Fibroblast of the aortic adventitia (primary cell): ENCODE data around the gene ATP2C2. TPM values are rescaled to one million over a fixed set of nuclear protein-coding genes. Genes with fewer than 3 reads are reported as not detected.
"Not testable (repeated sequence)": the region's sequence is repeated elsewhere in the genome, so short reads cannot be mapped to it uniquely, and the experiment has no call there.

Experiments
- DNase-seq: peaks from one replicate; pipeline ENCODE4 v3.0.0-alpha.2; 2010; ENCODE audit warnings: low read depth
- H3K4me3 ChIP-seq: 2 replicates; pipeline ENCODE4 v1.5.1; 2011; ENCODE audit warnings: low read depth, mild to moderate bottlenecking, control low read depth, low read length, moderate library complexity
- CTCF ChIP-seq: IDR thresholded peaks from 2 replicates; pipeline ENCODE4 v1.5.1; 2011; ENCODE audit warnings: mild to moderate bottlenecking, low read length, control low read depth, inconsistent platforms; ENCODE audit not compliant: insufficient read depth
- total RNA-seq: library from RNA; depleted of rRNA; stranded (reverse); fragments of >200 nt; gene quantifications from 2 replicates; pipeline ENCODE4 v1.2.3, GENCODE V29; 2012; ENCODE audit warnings: low replicate concordance

Gene ATP2C2
- total RNA-seq, 1 donor, result not detected

DNA sequence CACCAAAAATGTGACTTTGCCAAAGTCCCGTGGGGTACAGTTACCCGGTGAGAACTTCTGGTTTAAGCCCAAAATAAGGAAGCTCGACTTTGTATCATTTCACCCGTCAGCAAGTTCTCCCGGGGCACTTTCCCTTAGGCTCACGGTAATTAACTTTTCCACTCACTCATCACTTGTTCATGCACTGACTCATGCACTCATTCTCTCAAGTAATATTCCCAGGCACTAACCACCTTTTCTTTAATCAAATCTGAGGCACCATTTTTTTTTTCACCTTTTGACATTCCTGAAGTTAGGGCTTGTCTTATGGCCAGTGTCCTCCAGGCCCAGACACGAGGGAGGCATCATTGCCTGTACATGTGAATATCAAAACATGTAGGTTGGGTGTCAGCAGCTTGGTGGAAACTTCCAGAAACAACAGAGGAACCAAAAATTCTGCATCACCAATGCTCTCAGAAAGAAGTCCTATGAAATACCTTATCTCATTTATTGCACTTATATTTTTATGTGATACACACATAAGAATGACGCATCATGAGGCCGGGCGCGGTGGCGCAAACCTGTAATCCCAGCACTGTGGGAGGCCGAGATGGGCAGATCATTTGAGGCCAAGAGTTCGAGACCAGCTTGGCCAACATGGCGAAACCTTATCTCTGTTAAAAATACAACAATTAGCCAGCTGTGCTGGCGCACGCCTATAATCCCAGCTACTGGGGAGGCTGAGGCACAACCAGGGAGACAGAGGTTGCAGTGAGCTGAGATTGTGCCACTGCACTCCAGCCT lies 36.1 kb upstream of the ATP2C2 start:
- TF ChIP-seq CTCF, result no peak
- DNase-seq, result no peak

DNA sequence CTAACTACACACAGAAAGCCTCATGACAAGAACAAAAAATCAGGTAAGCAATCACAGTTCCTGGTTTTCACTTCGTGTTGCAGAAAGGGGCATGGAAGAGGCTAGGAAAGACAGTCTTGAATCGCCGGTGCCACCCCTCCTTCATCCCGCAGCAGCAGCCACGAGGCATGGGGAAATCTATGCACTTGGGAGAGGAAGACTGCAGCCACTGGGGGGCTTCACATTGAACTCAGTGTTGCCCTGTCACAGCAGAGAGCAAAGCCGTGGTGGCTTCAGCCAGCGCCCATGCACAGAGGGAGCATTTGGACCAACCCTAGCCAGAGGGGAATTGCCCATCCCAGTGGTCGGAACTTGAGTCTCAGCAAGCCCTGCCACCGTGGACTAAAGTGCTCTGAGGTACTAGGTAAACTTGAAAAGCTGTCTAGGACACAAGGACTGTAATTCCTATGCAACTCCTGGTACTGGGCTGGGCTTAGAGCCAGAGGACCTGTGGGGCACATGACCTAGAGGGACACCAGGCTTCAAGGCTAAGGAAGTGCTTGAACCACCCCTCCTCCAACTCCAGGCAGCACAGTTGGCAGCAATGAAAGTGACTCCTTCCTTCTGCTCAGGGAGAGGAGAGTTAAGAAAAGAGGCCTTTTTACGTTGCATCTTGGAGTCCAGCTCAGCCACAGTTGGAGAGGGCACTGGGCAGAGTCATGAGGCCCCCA lies 35.2 kb upstream of the ATP2C2 start:
- no peak overlapping the region for H3K4me3 ChIP-seq
- DNase-seq, result no peak
- TF ChIP-seq CTCF, result no peak

More for the DNA sequence above, 36.1 kb upstream of the ATP2C2 start:
- no peak overlapping the region for H3K4me3 ChIP-seq

DNA sequence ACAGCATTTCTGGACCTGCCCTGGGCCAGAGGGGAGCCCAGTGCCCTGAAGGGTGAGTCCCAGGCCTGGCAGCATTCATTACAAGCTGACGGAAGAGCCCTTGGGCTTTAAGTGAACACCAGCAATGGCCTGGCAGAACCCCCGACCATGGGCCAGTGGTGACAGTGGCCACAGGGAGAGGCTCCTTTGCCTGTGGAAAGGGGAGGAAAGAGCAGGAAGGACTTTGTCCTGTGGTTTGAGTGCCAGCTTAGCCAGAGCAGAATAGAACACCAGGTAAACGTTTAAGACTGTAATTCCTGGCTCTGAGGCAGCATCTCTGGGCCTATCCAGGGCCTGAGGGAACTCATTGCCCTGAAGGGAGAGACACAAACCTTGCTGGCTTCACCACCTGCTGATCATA lies 34.3 kb upstream of the ATP2C2 start:
- no peak overlapping the region for H3K4me3 ChIP-seq
- DNase-seq, result no peak
- no peak for TF ChIP-seq CTCF

DNA sequence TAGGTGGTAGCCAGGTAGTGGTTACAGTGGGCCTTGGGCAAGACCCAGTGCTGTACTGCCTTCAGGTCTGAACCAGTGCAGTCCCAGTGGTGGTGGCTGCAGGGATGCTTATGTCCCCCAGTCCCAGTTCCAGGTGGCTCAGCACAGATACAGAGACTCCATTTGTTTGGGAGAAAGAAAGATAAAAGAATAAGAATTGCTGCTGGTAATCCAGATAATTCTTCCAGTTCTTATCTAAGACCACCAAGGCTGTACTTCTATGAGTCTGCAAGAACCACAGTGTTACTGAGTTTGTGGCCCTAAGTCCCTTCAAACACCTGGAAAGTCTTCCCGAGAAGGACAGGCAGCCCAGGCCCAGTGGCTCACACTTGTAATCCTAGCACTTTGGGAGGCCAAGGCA lies 33.9 kb upstream of the ATP2C2 start:
- no peak for TF ChIP-seq CTCF
- DNase-seq, result no peak
- no peak overlapping the region for H3K4me3 ChIP-seq

DNA sequence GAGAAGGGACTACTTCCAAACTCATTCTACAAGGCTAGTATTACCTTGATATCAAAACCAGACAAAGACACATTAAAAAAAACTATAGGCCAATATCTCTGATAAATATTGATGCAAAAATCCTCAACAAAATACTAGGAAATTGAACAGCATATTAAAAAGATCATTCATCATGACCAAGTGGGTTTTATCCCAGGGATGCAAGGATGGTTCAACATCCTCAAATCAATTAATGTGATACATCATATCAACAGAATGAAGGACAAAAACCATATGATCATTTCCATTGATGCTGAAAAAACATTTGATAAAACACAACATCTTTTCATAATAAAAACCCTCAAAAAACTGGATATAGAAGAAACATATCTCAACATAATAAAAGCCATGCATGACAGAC lies 31.1 kb upstream of the ATP2C2 start:
- DNase-seq, H3K4me3 ChIP-seq: not testable (repeated sequence)

GRCh38 chr16:84339311-84339710 lies 29.0 kb upstream of the ATP2C2 start:
- TF ChIP-seq CTCF, result no peak
- H3K4me3 ChIP-seq, result no peak overlapping the region
- DNase-seq, result no peak

- no peak for DNase-seq
- no peak for TF ChIP-seq CTCF
- H3K4me3 ChIP-seq, result no peak overlapping the region
Measured at GRCh38 chr16:84339766-84340165, 28.6 kb upstream of the ATP2C2 start.
